Dermis blood vessel endothelial cell (primary cell): ENCODE results near the gene MUC4. TPM values are rescaled to one million over a fixed set of nuclear protein-coding genes. Genes with fewer than 3 reads are reported as not detected.
A peak's percentile ranks its signal among the peaks of the same experiment; 100 is the strongest.
"Not testable (repeated sequence)": the region's sequence is repeated elsewhere in the genome, so short reads cannot be mapped to it uniquely, and the experiment has no call there.

Experiments
- DNase-seq: peaks from one replicate; pipeline ENCODE4 v3.0.0; 2010
- total RNA-seq: library from RNA; depleted of rRNA; stranded (reverse); fragments of >200 nt; gene quantifications from 2 replicates; pipeline ENCODE4 v1.2.3, GENCODE V29; 2014

MUC4 gene
- total RNA-seq, 1 donor from 2014 or later = 0.17 TPM

DNA sequence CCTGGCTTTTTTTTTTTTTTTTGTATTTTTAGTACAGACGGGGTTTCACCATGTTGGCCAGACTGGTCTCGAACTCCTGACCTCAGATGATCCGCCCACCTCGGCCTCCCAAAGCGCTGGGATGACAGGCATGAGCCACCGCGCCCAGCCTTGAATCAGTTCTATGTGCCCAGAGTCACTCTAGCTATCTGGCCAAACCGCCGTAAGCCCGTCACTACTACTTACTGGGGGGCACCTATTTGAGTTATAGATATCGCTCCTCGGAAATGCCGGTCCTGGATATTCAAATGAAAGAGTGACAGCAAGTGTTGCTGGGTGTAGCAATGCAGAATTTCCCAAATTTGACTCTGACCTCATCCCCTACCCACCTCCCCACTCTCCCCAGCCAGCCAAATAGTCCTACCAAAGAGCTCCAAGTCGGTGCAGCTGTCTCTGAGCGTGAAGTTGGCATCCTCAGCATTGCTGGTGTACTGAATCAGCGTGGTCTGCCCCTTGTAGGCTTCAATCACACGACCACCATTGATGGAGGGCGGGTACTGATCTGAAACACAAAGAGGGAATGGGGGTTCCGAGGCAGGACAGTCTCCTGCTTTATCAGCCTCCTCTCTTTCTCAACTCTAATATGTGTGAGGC is 52.9 kb downstream of the MUC4 start:
- DNase-seq = no peak

DNA sequence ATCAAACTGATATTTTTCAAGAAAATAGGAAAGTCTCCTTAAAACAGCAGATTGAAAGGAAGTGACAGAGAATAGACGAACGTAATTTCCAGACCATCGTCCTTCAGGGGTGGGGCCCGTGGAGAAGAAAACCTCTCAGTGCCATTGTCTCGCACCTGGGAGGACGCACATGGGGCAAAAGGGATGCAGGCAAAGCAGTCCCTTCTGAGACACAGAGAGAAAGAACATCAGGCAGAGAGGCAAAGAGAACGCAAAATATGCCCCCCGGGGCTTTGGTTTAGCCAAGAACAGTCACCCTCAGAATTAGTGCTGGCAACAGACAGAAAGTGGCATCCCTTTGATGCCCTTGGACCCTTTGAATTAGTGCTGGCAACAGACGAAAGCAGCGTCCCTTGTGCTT is 53.9 kb downstream of the MUC4 start:
- DNase-seq = no peak

DNA sequence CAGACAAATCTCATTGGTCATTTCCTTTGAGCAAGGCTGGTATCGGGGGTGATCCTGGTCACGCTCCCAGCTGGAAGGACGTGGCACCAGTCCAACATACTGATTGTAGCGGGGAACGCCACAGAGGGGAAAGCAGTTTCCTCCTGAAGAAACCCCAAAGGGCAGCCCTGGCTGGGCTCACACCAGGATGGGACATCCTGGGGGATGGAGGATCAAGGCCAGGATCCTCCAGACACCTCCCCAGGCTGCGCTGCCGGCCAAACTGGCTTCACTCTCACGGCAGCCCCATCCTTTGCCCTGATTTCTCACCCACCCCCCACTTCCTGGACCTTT is 54.3 kb downstream of the MUC4 start:
- DNase-seq = peak; percentile 67

DNA sequence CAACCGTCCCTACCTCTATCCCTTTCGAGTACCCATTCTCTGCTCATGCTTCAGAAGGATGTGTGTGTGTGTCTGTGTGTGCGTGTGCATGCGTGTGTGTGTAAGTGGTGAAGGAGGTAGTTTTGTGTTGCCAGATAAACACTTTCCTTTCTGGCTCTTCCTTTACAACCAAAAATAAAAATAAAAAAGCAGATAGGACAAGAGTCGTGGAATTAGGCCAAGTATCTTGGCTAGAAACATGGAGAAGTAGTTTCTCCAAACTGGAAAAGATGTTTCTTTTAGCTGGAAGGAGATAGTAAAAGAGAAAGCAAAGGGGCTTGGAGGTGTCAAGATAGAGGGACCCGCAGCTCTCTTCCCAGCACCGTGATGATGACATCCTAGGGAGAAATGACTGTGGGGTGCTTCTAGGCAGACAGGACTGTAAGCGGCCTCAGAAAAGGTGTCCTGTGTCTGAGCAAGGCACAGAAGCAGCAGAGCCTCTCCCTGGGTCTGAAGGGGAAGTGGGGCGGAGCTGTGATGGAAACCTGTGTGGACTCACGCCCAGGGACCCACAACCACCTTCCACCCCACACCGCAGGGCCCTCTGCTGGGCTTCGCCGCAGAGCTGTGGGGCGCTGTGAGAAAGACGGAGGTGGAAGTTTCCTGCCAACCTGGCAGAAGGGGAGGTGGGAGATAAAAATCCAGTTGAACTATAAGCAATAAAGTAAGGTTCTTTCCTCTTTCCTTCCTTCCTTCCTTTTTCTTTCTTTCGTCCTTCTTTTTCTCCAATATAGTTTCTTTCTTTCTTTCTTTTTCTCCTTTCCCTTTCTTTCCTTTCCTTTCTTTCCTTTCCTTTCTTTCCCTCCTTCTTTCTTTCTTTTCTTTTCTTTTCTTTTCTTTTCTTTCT is 55.7 kb downstream of the MUC4 start:
- DNase-seq = no peak

DNA sequence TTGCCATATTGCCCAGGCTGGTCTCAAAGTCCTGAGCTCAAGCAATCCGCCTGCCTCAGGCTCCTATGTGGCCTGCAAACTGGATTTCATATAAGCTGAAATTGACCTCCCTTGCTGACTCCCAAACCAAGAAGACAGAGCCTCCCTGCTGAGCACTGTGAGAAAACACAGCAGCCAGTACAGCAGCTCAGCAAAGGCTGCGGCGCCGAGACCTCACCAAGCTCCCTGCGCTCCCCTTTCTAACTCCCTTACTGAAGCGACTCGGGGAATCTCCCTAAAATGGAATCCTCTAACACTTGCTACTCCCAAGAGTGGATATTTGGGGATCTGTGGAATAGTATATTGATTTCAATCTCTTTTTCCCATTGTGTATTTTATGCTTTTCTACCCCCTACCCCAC is 56.3 kb downstream of the MUC4 start:
- DNase-seq = no peak

DNA sequence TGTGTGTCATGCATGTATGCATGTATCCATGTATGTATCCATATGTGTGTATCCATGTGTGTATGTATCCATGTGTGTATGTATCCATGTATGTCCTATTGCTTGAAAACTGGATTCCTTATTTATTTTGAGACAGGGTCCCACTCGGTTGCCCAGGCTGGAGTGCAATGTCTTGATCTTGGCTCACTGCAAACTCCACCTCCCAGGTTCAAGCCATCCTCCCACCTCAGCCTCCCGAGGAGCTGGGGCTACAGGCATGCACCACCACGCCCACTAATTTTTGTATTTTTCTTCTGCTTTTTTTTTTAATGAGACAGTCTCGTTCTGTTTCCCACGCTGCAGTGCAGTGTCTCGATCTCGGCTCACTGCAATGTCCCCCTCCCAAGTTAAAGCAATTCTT is 56.8 kb downstream of the MUC4 start:
- DNase-seq = no peak

DNA sequence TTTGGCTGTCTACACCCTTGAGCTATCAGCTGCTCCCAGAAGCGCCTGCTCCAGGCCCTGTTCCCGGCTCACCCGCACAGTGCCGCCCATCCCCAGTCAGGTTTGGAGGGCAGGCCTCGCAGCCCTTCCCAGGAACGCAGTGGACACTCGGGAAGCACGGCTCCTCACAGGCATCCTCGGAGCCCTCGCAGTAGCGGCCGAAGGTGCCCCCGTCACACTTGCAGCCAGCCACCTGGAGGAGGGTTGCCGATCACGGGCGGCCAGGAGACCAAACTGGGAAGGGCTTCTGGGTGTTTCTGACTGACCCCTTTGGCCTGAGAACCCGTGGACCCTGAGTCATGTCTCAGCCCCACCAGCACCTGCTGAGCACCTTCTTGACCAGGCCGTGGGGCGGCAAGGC is 57.6 kb downstream of the MUC4 start:
- DNase-seq = no peak

DNA sequence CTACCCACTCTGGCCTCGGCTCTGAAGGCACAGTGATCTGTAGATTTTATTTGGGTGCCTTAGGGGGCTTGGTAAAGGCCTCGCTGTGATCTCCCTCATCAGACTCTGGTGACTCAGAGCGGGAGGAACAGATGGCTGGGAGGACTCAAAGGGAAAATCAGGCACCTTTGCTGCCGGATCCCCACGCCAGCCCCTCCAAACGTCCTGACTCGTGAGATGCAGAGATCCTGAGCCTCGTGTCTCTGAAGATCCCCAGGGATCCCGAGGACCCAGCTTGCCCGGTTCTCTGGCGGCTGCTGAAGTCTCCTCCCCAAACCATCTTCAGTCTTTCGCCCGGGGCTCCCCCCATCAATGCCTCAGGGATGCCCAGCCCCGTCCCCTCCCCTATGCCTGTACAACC is 58.1 kb downstream of the MUC4 start:
- DNase-seq = no peak

DNA sequence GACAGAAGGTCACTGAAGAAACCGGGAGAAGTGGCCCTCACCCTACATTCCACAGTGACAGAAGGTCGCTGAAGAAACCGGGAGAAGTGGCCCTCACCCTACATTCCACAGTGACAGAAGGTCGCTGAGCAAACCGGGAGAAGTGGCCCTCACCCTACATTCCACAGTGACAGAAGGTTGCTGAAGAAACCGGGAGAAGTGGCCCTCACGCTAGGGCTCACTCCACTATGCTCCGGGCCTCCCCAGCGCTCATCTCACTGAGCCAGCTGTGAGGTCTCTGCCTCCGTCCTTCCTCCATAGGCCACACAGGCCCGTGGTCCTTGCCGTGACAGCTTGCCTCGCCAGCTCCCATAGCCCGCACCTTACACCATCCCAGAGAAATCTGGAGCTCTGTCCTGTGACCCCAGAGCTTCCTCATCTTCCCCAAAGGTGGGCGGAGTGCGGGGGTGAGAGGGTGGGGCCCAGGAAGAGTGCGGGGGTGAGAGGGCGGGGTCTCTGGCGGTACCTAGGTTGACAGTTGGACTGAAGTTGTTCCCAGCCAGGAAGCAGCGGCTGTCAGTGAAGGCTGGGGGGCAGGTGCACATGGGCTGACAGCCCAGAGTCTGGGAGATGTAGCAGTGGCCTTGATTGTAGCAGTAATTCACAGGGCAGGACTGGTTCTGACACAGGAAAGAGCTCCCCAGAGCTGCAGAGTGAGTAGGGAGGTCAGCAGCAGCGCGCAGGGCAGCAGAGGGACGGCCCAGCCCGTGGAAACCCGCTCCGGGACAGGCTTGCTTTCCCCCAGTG is 59.0 kb downstream of the MUC4 start:
- no peak for DNase-seq

DNA sequence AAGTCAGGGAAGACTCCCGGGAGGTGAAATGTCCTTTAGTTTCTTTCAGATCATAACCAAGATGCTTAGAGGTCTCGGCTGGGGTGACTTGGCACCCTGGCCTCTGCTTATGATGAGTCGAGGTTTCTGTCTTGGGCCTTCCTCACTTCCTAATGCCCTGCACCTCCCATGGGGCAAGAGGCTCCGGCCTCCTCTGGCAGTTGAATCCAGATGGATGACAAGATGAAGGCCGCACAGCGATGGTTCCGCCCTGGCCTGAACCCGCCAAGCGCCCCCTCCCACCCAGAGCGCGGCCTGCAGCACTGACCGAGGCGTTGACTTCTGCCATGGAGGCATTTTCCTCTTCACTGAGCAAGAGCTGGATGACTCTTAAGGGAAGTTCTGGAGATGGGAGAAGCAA is 59.7 kb downstream of the MUC4 start:
- no peak for DNase-seq

DNA sequence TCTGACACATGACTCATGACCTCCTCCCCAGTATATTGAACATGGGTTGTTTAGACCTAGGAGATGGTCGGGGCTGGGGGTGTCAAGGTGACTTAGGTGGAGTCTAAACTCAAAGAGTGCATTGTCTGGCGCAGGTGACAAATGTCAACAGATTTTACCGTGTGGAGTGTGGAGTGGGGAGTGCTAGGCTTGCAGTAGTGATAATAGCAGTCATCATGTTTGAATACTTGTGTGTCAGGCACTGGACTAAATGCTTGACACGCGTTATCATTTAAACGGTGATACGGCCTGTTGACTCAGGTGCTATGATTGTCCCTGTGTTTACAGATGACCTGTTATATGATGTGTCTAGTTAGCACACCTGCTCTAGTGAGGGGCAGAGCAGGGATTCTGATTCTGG is 60.2 kb downstream of the MUC4 start:
- DNase-seq = no peak

DNA sequence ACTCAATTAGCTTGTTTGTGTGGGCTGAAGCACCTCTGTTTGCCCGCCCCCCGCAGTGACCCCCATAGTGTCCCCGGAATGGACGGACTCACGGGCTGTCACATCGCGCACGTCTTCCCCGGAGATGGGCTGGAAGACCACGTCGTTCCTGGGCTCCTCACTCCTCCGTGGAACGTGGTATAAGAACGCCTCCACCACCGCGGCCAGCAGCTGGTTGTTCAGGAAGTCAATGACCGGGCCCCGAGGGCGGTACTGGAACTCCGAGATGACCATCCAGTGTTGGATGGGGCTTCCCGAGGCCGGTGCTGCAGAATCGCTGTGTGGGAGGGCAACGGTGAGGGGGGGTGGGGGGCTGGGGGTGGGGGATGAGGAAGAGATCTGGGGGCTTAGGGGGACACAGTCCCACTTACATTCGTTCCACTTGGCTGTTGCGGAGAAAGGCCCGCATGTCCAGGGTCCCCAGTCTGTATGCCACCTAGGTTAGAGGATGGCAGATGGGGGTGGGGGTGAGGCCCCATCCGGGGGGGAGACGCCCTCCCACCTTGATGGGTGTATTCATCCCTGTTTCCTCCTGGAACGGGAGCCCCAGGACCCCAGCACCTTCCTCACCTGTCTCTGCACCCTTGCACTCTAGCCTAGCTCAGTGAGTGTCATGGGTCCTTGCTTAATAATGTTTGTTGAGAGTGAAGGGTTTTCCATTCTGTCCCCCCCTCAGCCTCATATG is 60.8 kb downstream of the MUC4 start:
- no peak for DNase-seq

DNA sequence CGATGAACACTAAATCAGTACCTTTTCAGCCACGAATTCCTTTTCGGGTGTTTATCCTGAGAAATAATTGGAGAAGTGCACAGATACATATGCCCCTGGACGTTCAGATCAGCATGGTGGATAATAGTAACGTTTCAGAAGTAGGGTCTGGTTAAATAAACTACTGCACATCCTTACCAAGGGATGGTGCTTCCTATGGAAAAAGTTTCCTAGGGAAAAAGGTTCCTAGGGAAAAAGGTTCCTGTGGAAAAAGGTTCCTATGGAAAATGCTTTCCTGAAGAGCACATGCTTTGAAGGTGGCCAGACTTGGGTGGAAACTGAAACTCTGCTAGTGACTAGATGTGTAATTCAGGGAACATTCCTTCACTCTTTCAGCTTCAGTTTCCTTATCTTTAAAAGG is 62.6 kb downstream of the MUC4 start:
- DNase-seq = not testable (repeated sequence)

DNA sequence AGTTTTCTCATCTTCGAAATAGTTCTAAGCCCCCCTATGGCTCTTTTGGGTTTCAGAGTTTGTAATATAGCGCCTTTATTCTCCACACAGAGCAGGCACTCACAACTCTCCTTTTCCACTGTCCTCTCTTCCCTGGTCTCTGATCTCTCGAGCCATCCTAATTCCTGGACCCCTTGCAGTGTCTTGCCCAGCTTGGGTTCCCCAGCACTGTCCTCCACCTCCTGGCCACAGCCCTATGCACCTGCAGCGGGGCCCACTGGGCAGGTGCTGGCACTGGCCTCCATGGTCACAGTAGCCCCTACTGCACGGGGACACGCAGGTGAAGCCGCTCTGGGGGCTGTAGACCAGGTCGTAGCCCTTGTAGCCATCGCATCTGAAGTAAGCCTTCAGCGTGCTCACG is 63.1 kb downstream of the MUC4 start:
- DNase-seq = no peak

DNA sequence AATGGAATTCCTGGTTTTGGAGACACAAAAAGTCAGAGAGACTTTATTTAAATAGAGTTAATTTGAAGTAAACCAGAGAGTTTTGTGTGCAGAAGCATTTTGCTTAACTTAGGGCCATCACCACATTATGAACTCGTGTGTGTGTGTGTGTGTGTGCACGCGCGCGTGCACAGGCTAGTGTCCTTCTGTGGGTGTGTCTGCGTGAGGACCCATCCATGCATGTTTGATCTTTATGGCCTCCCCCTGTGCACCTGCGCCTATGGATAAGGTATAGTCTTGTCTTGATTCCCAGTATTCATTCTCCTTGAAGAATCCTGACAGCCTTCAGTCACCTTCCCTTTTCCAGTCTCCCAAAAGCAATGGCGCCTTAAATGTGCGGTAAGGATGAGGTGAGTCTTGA is 65.0 kb downstream of the MUC4 start:
- DNase-seq = no peak

DNA sequence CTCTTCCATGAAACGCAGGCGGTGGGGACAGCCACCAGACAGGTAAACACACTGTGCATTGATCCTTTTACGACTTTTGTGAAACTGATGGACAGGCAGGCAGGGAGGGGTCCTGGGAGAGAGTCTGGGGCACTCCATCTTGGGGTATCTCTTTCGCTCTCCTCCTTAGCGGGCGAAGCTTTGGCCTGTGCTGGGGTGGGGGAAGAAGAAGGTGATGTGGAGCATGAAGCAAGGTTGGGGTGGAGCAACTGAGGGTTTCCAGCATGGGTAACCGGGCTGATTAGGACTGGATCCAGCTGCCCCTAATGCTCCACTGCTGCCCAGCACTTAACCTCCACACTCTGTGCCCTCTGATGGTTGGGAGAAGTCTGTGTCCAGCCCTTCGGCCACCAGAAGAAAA is 65.4 kb downstream of the MUC4 start:
- no peak for DNase-seq

DNA sequence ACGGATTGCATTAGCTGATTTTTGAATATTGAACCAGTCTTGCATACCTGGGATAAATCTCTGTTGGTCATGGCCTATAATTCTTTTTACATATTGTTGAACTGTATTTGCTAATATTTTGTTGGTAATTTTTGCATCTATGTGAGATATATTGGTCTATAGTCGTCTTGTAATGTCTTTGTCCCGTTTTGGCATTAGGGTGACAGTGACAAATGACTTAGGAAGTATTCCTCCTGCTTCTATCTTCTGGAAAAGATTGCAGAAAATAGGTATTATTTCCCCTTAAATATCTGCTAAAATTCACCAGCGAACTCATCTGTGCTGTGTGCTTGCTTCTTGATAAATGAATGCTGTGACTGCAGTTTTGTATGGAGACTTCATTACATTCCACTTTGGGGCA is 67.3 kb downstream of the MUC4 start:
- no peak for DNase-seq

DNA sequence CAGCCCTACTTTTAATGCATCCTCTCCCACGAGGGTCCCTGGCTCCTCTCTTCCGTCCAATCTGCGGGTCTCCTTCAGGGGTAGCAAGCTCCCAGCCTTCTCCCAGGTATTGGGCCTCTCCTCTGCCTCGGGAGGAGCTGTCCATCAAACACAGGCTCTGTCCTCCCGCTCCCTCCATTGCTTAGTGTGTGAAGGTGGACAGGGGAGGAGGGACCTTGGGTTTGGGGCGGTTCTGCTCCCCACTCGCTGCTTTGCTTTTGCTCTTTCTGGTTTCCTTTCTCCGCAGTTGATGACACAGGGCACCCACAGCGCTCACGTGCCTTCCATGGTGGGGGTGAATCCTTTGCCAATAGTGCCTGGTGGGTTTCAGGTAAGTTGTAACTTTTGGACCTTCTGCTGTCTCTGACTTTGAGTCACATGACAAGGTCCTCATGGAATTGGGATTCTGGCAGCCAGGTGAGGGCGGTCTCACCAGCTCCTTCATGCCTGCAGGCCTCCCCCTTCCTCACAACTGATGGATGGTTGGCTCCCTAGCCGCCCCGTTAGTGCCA is 72.1 kb downstream of the MUC4 start:
- DNase-seq = no peak

DNA sequence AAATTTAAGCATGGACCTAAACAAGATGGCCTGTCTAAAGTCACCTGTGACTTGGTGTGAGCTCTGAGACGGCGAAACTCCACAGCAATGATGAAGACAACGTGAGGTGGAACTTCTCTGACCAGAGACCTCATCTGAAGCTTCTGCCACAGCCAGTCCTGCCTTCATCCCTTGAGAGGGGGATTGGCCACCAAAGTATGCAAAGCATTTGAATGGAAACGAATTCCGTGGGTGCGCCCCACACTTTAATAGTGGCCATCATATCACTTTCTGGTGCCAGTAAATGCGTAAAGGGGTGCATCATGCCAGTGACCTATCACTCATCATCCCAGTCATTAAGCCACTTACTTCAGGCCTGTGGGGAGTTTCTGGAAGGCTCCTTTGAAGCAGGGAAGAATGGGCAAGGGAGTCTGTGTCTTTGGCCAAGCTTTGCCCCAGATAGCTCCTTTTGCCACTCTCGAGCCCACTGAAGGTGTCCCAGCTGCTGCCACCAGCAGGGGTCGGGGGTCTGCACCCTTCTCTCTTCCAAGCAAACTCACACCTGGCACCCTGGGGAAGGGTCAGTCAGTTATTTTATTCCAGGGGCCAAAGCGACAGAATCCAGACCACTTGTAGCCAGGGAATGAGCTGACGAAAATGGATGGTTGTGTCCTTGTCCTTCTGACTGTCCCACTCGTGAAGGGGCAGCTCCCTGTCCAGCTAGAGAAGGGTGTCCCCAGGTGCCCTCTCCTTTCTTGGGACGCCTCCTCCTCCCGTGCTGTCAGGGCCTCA is 73.3 kb downstream of the MUC4 start:
- DNase-seq = no peak

DNA sequence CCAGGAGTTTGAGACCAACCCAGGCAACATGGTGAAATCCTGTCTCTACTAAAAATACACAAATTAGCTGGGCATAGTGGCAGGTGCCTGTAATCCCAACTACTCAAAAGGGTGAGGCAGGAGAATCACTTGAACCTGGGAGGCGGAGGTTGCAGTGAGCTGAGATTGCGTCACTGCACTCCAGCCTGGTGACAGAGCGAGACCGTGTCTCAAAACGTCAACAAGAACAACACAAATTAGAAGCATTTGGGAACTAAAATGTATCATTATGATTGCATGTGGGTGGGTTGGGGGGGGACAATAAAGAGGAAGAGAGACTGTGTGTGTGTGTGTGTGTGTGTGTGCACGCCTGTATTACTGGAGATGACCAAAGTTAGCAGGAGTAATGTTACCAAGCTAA is 73.9 kb downstream of the MUC4 start:
- not testable (repeated sequence) for DNase-seq

DNA sequence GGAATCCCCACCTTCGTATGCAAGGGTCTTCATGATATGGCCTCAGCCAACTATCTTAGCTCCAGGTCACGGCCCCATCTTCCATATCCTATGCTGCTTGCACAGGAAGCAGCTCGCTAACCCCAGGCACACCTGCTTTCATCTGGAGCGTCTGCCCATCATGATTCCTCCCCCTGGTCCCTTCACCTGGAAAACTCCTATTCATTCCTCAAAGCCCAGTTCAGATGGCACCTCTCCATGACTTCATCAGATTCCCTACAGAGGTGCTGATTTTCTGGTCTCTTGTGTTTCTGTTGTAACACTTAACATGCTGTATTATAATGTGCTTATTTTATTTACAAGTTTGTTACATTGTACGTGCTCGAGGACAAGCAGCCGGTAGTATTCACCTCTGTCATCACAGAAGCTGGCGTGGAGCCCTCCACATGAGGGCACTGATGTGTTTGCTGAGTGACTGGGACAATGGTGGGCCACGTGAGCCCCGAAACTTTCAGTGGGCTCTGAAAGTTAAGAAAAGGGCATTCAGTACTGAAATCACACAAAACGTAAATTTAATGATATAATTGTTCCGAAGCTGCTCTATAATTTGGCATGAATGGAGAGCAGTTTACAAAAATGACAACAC is 74.8 kb downstream of the MUC4 start:
- DNase-seq = no peak
